Measurements from ENCODE around the gene ACSL3.
"Not testable (repeated sequence)": the region's sequence is repeated elsewhere in the genome, so short reads cannot be mapped to it uniquely, and the experiment has no call there.

Gene ACSL3

GRCh38 chr2:222982010-222982908 lies 121.4 kb downstream of the ACSL3 start:
- no peak for DNase-seq

- DNase-seq = no peak
Observed at GRCh38 chr2:222982909-222983265, 122.1 kb downstream of the ACSL3 start.

GRCh38 chr2:222984908-222985307 lies 124.1 kb downstream of the ACSL3 start:
- DNase-seq = no peak

- no peak for DNase-seq
Observed at GRCh38 chr2:222989431-222989830, 128.6 kb downstream of the ACSL3 start.

GRCh38 chr2:222990206-222990605 lies 129.4 kb downstream of the ACSL3 start:
- DNase-seq = not testable (repeated sequence)

- no peak for DNase-seq
Observed at GRCh38 chr2:222992137-222992536, 131.3 kb downstream of the ACSL3 start.
